GM10248 (cell line): ENCODE results near the gene MRC2.

Experiments
- CTCF ChIA-PET: fragments of 300-600 bp; sonication (Branson Sonifier 250); formaldehyde crosslinking; extraction: SDS; loops from one replicate; lab custom pipeline; 2021; ENCODE audit warnings: antibody characterized with exemption; lab: Yijun Ruan, JAX
- POLR2A ChIA-PET: fragments of 350-650 bp; sonication (Branson Sonifier 250); formaldehyde crosslinking; extraction: SDS; loops from one replicate; lab custom pipeline; 2020; ENCODE audit warnings: antibody characterized with exemption; lab: Yijun Ruan, JAX
- DNase-seq: peaks from one replicate; pipeline ENCODE4 v3.0.0; 2012; ENCODE audit errors: extremely low spot score
- TF ChIP-seq, protein P1 (sequence below): IDR thresholded peaks from 2 replicates; pipeline ENCODE4 v1.5.1; 2012; ENCODE audit warnings: mild to moderate bottlenecking, low read depth; ENCODE audit errors: extremely low read depth, missing control alignments, control extremely low read depth

MRC2 gene

DNA sequence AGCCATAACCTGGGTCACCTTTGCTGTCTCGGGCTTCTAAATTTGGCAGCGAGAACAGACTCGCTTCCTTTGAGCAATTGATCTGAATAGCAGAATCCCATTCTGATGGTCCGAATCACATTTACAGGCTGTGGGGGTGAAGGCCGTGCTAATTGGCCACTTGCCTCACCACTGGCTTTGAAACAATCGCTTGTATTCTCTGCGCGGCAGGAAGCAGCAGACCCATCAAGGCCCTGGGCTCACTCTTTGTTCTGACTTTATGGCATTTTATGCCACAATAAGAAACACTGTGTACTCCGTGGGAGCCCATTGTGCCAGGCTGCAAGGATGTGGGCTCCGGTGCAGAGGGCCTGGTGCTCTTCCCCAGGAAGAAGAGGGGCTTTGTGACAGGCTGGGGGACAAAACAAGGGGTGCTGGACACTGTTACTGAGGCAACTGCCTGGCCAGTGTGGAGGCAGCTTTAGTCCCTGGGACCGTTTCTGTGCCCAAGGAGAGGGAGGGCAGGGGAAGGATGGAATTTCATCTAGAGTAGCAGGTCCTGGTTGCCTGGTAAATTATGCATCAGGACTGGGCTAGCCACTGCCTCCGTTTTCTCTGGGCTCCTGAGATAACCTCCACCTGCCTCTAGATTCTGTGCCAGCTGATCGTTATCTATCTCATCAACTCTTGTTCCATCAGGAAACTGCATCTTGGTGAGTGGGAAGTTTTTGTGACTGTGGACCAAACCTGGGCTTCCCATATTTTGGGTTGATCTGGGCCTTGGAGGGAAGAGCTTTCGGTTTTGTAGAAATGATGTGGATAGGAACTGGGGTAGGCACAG, 78.5 kb downstream of the MRC2 start:
- ChIA-PET CTCF (interaction anchor here (1.3 kb wide), 1 partner anchor 701 kb away, joined by 4 read pairs; no protein-coding TSS in a partner anchor), POLR2A (no interaction called here)
- DNase-seq = no peak
- TF ChIP-seq, protein P1, sequence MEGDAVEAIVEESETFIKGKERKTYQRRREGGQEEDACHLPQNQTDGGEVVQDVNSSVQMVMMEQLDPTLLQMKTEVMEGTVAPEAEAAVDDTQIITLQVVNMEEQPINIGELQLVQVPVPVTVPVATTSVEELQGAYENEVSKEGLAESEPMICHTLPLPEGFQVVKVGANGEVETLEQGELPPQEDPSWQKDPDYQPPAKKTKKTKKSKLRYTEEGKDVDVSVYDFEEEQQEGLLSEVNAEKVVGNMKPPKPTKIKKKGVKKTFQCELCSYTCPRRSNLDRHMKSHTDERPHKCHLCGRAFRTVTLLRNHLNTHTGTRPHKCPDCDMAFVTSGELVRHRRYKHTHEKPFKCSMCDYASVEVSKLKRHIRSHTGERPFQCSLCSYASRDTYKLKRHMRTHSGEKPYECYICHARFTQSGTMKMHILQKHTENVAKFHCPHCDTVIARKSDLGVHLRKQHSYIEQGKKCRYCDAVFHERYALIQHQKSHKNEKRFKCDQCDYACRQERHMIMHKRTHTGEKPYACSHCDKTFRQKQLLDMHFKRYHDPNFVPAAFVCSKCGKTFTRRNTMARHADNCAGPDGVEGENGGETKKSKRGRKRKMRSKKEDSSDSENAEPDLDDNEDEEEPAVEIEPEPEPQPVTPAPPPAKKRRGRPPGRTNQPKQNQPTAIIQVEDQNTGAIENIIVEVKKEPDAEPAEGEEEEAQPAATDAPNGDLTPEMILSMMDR = no peak

DNA sequence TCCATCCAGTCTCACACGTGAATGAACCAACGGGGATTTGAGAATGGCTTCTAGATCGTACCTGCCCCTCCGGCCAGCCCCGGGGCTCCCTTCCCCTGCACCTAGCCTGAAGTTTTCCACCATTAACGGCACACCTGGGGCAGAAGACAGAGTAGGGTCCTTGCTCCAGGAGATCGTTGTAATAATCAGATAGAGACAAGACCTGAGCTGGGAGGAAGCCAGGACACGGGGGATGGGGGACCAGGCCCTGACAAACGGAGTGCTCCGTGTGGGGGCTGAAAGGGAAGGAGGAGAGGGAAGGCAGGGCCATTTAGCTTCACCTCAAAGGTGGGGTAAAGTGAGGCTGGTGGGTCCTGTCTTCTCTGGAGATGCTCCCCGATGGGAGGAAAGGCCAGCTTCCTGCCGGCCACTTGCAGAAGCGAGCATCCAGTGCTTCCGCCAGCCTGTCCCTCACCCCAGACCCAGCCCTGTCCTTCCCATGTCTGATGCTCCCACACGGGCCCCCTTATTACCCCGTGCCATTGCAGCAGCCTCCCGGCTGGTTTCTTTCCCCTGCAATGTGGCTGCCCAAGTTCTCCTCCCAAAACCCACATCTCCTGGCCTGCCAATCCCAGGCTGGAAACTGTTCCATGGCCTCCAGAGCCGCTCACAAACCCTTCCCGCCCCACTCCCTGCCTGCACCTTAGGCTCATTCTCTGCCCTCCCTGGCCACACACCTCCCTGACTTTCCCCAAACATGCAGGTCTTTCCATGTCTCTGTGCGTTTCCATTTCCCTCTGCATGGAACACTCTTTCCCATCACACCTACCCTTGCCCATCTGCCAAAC, 79.3 kb downstream of the MRC2 start:
- no peak for DNase-seq
- ChIA-PET POLR2A (no interaction called here), CTCF (interaction anchor here (1.3 kb wide), 1 partner anchor 700 kb away, joined by 4 read pairs; no protein-coding TSS in a partner anchor)
- TF ChIP-seq, protein P1 = no peak

DNA sequence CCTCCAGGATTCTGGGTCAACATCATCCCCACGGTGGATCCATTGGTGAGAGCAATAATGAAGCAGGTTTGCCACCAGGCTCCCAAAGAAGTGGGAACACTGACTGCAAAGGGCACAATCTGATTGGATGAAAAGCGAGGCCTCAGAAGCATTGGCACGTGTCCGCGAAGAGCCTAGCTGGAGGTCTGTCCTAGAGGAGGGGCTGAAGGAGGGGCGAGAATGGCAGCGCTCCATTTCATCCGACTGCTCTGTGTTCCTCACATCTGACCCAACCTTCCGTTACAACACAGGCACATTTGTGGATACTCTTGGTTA, 79.9 kb downstream of the MRC2 start:
- DNase-seq = no peak
- CTCF ChIA-PET = no interaction called here
- POLR2A ChIA-PET = no interaction called here
- TF ChIP-seq, protein P1 = no peak

DNA sequence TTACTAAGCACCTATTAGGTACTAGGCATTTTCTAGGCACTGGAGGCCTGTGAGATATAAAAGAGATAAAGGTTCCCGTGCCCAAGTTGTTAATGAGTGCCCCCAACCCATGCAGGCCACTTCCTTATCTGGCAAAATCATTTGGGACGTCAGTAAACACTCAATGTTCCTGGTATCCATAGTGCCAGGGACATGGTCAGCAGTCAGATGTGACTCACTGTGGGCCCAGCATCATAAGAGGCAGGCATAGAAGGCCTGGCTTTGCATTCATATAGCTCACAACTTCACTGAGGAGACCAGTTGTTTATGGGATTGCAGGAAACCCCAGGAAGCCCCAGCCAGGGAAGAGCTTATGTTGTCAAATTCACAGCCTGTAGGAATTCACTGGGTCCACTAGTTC, 81.1 kb downstream of the MRC2 start:
- POLR2A ChIA-PET = no interaction called here
- no peak for DNase-seq
- CTCF ChIA-PET = no interaction called here
- TF ChIP-seq, protein P1 = no peak

DNA sequence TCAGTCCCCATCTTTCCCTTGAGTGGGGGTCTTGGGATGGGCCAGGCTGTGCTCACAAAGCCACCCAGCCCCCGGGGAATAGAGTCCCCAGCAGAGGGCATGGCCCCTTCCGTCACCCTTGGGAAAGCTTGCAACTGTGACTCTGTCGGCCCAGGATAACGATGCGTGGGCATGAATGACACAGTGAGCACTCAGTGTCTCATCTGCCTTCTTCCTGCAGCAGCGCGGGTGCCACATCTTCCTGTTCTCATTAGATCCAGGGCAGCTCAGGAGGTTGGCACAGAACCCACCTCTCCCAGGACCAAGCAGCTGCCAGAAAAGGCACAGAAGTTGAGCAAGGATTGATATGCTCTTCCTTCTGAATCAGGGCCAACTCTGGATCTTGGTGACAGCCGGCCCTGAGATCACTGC, 84.7 kb downstream of the MRC2 start:
- no peak for DNase-seq
- POLR2A ChIA-PET = no interaction called here
- TF ChIP-seq, protein P1 = no peak
- CTCF ChIA-PET = interaction anchor here (1.0 to 1.6 kb wide), 2 partner anchors 9 to 12 kb away, joined by 3 to 5 read pairs; no protein-coding TSS in a partner anchor

DNA sequence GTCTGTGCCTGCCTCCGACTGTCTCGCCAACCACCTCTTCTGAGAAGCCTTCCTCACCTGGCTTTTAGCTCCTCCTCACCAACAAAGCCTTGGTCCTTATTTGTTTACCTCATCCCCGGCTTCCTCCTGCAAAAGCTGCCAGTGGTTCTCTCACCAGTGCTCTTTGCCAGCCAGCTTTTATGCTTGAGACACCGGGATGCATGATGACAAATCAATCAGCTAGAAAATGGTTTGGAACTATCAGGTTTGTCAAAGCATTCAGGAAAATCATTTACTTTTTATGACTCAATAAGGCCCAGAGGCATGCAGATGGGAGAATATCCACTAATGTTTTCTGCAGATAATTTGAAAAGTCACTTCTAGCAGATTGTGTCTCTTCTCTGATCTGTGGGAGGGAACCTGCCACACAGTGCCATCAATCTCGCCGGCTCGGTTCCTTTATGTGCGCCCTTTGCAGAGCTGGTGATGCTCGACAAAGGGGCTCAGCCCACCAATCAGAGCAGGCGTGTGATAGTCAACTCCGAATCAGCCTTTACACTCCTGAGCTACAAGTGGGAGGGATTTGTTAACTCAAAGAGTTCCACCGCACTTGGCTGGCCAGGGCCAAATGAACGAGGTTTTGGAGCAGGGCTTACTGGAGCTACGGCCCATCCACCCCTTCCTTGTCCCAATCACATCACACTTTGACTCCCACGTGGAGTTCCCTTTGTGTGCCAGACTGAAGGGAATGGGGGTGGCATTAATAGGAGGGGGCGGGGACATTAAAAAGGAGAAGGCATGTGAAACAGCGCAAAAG, 85.8 kb downstream of the MRC2 start:
- no peak for DNase-seq
- TF ChIP-seq, protein P1 = no peak
- ChIA-PET CTCF (no interaction called here), POLR2A (no interaction called here)
